HuH-7 (cell line): ENCODE results near the gene SHC1.
A peak's percentile ranks its signal among the peaks of the same experiment; 100 is the strongest.
"Not testable (repeated sequence)": the region's sequence is repeated elsewhere in the genome, so short reads cannot be mapped to it uniquely, and the experiment has no call there.

Experiments used
- DNase-seq: peaks from one replicate; pipeline ENCODE4 v3.0.0; 2011; ENCODE audit warnings: low spot score

Gene SHC1

GRCh38 chr1:154995301-154995983 is 24.9 kb upstream of the SHC1 start:
- not testable (repeated sequence) for DNase-seq

GRCh38 chr1:154994591-154994990 is 24.0 kb upstream of the SHC1 start:
- no peak for DNase-seq

GRCh38 chr1:154994269-154994587 is 23.7 kb upstream of the SHC1 start:
- no peak for DNase-seq

GRCh38 chr1:154993572-154994268 is 23.2 kb upstream of the SHC1 start, which contains the start of gene LENEP:
Gene LENEP, plus strand, starts transcription at chr1:154993586. Its CDS starts 22 bp downstream, at chr1:154993608.
- no peak for DNase-seq

- no peak for DNase-seq
Measured at GRCh38 chr1:154992721-154993571, 22.4 kb upstream of the SHC1 start.

- DNase-seq: no peak
Measured at GRCh38 chr1:154990276-154990675, 19.7 kb upstream of the SHC1 start.

- no peak for DNase-seq
Measured at GRCh38 chr1:154989195-154989860, 18.8 kb upstream of the SHC1 start.

GRCh38 chr1:154988058-154988954 is 17.8 kb upstream of the SHC1 start:
- no peak for DNase-seq

GRCh38 chr1:154987326-154987725 is 16.8 kb upstream of the SHC1 start:
- DNase-seq: no peak

- DNase-seq: not testable (repeated sequence)
Measured at GRCh38 chr1:154986736-154987135, 16.2 kb upstream of the SHC1 start.

GRCh38 chr1:154983776-154984466 is 13.4 kb upstream of the SHC1 start:
- DNase-seq: no peak

GRCh38 chr1:154982897-154983648 is 12.5 kb upstream of the SHC1 start, which contains the start of gene FLAD1:
Gene FLAD1, plus strand, starts transcription at chr1:154983344. Its CDS starts 351 bp downstream, at chr1:154983695.
- DNase-seq: peak; percentile 97

GRCh38 chr1:154982341-154982740 is 11.8 kb upstream of the SHC1 start:
- DNase-seq: no peak

- no peak for DNase-seq
Measured at GRCh38 chr1:154978360-154978759, 7.8 kb upstream of the SHC1 start.

GRCh38 chr1:154977762-154978161 is 7.2 kb upstream of the SHC1 start:
- DNase-seq: not testable (repeated sequence)

- no peak for DNase-seq
Measured at GRCh38 chr1:154975409-154976059, 5.0 kb upstream of the SHC1 start.

GRCh38 chr1:154974808-154975408 is 4.4 kb upstream of the SHC1 start:
- peak; percentile 78 for DNase-seq

GRCh38 chr1:154974102-154974807 is 3.7 kb upstream of the SHC1 start, which contains the start of gene CKS1B:
Gene CKS1B, plus strand, starts transcription at chr1:154974681. Its CDS starts 65 bp downstream, at chr1:154974746.
- DNase-seq: peak; percentile 93
